Colon (tissue), 2 donors: Measurements from ENCODE around the gene RSBN1.
"Not testable (repeated sequence)": the region's sequence is repeated elsewhere in the genome, so short reads cannot be mapped to it uniquely, and the experiment has no call there.

Experiments used
- FAIRE-seq: peaks from 2 replicates; lab custom pipeline; 2012; peaks lifted over from hg19 to GRCh38; lab: Jason Lieb, UNC
- donor health status: control.
- donor health status: control.

Gene RSBN1

DNA sequence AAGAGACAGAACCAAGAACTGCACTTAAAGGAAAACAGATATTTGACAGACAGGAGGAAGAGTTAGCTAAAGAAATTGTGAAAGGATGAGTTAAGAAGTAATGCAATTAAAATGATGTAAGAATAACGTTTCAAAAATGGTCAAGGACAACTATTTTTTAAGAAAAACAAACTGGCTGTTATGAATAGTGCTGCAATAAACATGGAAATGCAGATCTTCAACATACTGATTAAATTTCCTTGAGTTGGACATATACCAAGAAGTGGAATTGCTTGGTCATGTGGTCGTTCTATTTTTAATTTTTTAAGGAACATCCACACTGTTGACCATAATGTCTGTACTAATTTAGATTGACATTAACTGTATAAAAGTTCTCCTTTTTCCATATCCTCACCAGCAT lies 29.9 kb downstream of the RSBN1 start:
- no peak for FAIRE-seq

- FAIRE-seq, result no peak
Observed at GRCh38 chr1:113780374-113781146, 31.7 kb downstream of the RSBN1 start.

DNA sequence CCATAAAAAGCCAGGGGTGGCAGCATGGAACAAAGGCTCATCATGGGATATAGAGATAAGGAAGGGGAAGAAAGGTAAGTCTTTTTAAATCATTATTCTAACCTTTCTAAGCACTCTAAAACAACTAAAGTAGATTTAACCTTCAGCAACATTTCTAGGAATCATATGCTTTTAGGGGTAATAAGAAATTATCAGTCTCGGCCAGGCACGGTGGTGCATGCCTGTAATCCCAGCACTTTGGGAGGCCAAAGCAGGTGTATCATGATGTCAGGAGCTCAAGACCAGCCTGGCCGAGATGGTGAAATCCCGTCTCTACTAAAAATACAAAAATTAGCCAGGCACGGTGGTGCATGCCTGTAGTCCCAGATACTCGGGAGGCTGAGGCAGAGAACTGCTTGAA lies 32.7 kb downstream of the RSBN1 start:
- no peak for FAIRE-seq

GRCh38 chr1:113777561-113777960 lies 34.7 kb downstream of the RSBN1 start:
- FAIRE-seq, result no peak

GRCh38 chr1:113770031-113770430 lies 42.2 kb downstream of the RSBN1 start:
- no peak for FAIRE-seq

GRCh38 chr1:113769601-113769970 lies 42.7 kb downstream of the RSBN1 start:
- no peak for FAIRE-seq

DNA sequence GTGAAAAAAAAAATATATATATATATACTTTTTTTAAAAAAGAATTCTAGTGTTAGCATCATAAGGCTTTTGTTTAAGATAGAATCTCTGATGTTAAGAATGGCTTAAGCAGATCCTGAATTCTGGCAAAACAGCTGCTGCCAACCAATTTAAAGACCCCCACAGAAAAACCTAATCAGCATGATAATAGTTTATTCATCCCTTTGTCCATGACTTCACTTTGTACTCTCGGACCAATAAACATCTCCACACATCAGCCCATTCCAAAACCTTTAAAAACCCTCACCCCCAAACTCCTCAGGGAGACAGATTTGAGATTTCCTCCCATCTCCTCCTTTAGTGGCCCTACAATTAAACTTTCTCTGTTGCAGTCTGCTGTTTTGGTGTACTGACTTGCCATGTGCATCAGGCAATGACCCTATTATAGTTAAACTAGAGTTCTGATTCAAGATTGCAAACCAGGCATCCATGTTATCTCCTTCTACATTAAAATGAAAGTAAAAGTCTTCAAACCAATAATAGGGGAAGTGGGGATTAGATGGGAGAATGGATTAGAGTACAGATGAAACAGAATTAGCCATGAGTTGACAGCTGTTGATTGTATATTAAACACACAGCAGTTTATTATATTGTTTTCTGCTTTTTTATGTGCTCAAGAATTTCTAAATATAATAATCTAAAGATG lies 43.2 kb downstream of the RSBN1 start:
- no peak for FAIRE-seq

- FAIRE-seq, result no peak
Observed at GRCh38 chr1:113765306-113766230, 46.7 kb downstream of the RSBN1 start.

- no peak for FAIRE-seq
Observed at GRCh38 chr1:113763661-113764060, 48.6 kb downstream of the RSBN1 start.

GRCh38 chr1:113761937-113762336 lies 50.3 kb downstream of the RSBN1 start:
- FAIRE-seq, result no peak

DNA sequence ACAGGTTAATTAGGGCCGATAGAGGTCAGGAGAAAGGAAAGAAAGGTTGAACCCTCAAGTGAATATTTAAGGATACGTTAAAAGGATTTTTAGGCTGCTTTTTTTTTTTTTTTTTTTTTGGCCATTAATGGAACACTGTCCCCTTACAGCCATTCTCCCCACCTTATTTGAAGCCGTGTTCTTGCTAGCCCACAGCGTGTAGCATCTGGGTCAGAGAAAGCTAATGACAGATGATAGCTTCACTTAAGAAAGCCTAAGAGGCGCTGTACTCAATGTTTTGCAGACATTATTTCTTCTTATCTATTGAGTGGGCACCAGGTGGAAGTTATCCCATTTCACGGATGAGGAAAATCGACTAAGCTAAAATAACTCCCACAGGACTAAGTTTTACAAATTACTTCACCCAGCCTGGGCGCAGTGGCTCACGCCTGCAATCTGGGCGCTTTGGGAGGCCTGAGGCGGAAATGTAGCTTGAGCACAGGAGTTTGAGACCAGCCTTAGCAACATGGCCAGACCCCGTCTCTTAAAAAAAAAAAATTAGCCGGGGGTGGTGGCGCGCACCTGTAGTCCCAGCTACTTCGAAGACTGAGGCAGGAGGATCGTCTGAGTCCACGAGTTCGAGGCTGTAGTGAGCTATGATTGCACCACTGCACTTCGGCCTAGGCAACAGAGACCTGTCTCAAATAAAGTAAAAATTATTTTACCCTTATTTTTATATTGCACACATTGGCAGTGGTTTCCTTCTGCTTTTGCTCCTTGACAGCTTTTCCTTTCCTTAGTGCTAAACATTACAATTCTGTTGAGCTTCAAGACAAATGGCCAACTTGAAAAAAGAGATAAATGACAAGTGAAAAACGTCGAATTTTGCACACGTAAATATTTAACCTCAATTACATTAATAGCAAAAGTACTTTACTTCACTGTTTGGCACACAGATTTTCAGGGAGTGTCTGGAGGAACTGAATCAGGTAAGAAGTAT lies 51.9 kb downstream of the RSBN1 start:
- FAIRE-seq, result no peak

- no peak for FAIRE-seq
Observed at GRCh38 chr1:113759333-113760101, 52.8 kb downstream of the RSBN1 start, which contains the start of gene PHTF1. Gene PHTF1, minus strand, starts transcription at chr1:113759486. Its CDS starts 783 bp downstream, at chr1:113758703.

DNA sequence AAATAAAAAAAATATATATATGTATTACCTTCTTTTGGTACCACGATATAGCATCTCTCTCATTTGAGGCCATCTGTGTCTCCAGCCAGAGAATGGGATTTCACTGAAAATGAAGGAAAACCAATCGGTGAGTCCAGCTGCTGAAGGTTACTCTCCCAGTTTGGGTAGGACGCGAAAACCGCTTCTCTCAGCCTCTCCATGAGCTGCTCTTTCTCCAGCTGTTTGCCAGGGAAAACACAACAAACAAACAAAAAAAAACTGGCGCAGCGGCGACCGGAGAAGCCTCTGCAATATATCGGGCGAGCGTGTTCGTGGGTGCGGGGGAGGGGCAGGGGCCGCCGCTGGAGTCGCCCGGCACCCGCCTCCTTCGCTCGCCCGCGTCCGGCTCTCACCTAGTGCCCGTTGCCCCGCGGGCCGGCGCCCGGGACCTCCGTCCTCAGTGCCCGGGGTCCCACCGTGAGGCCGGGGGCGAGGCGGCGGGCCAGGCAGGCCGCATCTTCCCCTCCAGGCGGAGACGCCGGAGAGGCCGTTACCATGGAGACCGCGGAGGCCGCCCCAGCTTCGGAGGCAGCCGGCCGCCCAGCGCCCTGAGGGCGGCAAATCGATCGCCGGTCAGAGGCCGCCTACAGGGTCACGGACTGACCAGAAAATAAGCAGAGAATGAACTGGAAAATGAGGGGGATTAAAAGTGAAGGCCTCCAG lies 53.5 kb downstream of the RSBN1 start:
- no peak for FAIRE-seq

DNA sequence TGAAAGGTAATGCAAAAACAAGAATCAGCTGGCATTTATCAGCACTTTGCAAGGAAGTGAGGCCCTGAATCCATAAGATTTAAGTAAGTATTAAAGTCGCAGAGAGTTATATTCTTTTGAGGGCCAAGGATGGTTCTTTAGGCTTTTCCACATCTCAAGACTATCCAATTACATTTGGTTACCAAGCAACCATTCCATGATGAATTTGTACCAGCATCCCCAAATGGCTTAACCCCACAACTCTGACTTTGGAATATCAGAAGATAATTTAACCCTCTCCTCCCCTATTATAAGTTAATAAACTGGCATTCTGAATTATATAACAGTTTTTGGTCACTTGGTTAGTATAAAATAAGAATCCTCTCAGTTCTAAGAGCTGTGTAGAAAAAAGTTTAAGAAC lies 55.8 kb downstream of the RSBN1 start:
- FAIRE-seq, result no peak

DNA sequence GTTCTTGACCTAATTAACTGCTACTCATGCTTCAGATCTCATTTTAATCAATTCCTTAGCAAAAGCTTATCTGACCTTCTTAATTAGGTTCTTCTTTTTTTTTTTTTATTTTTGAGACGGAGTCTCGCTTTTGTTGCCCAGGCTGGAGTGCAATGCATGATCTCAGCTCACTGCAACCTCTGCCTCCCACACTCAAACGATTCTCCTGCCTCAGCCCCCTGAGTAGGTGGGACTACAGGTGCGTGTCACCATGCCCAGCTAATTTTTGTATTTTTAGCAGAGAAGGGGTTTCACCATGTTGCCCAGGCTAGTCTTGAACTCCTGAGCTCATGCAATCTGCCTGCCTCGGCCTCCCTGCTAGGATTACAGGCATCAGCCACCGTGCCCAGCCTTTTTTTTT lies 58.9 kb downstream of the RSBN1 start:
- FAIRE-seq, result not testable (repeated sequence)

GRCh38 chr1:113751516-113751915 lies 60.8 kb downstream of the RSBN1 start:
- no peak for FAIRE-seq

DNA sequence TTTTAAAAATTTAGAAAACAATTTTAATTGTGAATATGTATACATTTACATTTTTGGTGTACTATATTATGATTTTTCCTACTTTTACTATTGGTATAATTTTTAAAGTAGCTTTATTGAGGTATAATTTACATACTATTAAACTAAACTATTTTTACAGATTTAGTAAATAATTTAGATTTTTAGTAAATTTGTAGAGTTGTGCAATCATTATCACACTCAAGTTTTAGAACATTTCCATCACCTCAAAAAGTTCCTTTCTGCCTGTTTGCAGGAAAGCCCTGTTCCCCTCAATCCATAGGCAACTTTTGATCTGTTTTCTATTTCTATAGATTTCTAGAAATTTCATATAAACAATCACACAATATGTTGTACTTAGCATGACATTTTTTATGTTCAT lies 61.2 kb downstream of the RSBN1 start:
- FAIRE-seq, result no peak

GRCh38 chr1:113749402-113749801 lies 62.9 kb downstream of the RSBN1 start:
- no peak for FAIRE-seq

GRCh38 chr1:113747376-113747775 lies 64.9 kb downstream of the RSBN1 start:
- no peak for FAIRE-seq

DNA sequence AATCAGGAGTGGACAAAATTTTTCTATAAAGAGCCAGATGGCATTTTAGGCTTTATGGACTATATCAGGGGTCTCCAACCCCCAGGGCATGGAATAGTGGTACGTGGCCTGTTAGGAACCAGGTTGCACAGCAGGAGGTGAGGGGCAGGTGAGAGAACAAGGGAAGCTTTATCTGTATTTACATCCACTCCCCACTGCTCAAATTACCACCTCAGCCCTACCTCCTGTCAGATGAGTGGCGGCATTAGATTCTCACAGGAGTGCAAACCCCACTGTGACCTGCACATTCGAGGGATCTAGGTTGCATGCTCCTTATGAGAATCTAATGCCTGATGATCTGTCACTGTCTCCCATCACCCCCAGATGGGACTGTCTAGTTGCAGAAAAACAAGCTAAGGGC lies 66.9 kb downstream of the RSBN1 start:
- FAIRE-seq, result no peak
